ENCODE data around the gene BEST3.

Gene BEST3

GRCh38 chr12:69644511-69644910, 54.6 kb downstream of the BEST3 start:
- TF ChIP-seq CTCF (IDR thresholded peaks at IDR 0.05; ENCODE audit: low read depth, low read length) (no peak), MYC (IDR thresholded peaks at IDR 0.05; ENCODE audit: low read depth, low read length) (no peak), POLR2A (IDR thresholded peaks at IDR 0.05; ENCODE audit: extremely low read depth, insufficient read length) (no peak), MAX (IDR thresholded peaks at IDR 0.05; ENCODE audit: low read depth, low read length) (no peak)
- DNase-seq (ENCODE audit: low read depth) = no peak
- H3K4me3 ChIP-seq (ENCODE audit: low read depth, low read length) = no peak overlapping the region

GRCh38 chr12:69642531-69642930, 56.6 kb downstream of the BEST3 start:
- DNase-seq (ENCODE audit: low read depth) = no peak
- TF ChIP-seq CTCF (IDR thresholded peaks at IDR 0.05; ENCODE audit: low read depth, low read length) (no peak), POLR2A (IDR thresholded peaks at IDR 0.05; ENCODE audit: extremely low read depth, insufficient read length) (no peak), MYC (IDR thresholded peaks at IDR 0.05; ENCODE audit: low read depth, low read length) (no peak), MAX (IDR thresholded peaks at IDR 0.05; ENCODE audit: low read depth, low read length) (no peak)
- no peak overlapping the region for H3K4me3 ChIP-seq (ENCODE audit: low read depth, low read length)

GRCh38 chr12:69641546-69641945, 57.6 kb downstream of the BEST3 start:
- no peak for DNase-seq (ENCODE audit: low read depth)
- no peak overlapping the region for H3K4me3 ChIP-seq (ENCODE audit: low read depth, low read length)
- TF ChIP-seq POLR2A (IDR thresholded peaks at IDR 0.05; ENCODE audit: extremely low read depth, insufficient read length) = no peak
- no peak for TF ChIP-seq MYC (IDR thresholded peaks at IDR 0.05; ENCODE audit: low read depth, low read length)
- TF ChIP-seq CTCF (IDR thresholded peaks at IDR 0.05; ENCODE audit: low read depth, low read length) = no peak
- no peak for TF ChIP-seq MAX (IDR thresholded peaks at IDR 0.05; ENCODE audit: low read depth, low read length)

GRCh38 chr12:69639400-69640016, 59.6 kb downstream of the BEST3 start:
- no peak overlapping the region for H3K4me3 ChIP-seq (ENCODE audit: low read depth, low read length)
- TF ChIP-seq MAX (IDR thresholded peaks at IDR 0.05; ENCODE audit: low read depth, low read length) = peak; percentile 90
- no peak for TF ChIP-seq POLR2A (IDR thresholded peaks at IDR 0.05; ENCODE audit: extremely low read depth, insufficient read length)
- peak; percentile 98 for TF ChIP-seq CTCF (IDR thresholded peaks at IDR 0.05; ENCODE audit: low read depth, low read length)
- TF ChIP-seq MYC (IDR thresholded peaks at IDR 0.05; ENCODE audit: low read depth, low read length) = peak; percentile 85
- DNase-seq (ENCODE audit: low read depth) = peak; percentile 80

- TF ChIP-seq CTCF (IDR thresholded peaks at IDR 0.05; ENCODE audit: low read depth, low read length) (peak; percentile 39), MYC (IDR thresholded peaks at IDR 0.05; ENCODE audit: low read depth, low read length) (no peak)
- no peak overlapping the region for H3K4me3 ChIP-seq (ENCODE audit: low read depth, low read length)
- peak; percentile 27 for DNase-seq (ENCODE audit: low read depth)
These were observed 66.0 kb downstream of the BEST3 start for GRCh38 chr12:69633061-69633460.

- DNase-seq (ENCODE audit: low read depth) = peak; percentile 24
- H3K4me3 ChIP-seq (ENCODE audit: low read depth, low read length) = no peak overlapping the region
- TF ChIP-seq MYC (IDR thresholded peaks at IDR 0.05; ENCODE audit: low read depth, low read length) = no peak
- peak; percentile 66 for TF ChIP-seq CTCF (IDR thresholded peaks at IDR 0.05; ENCODE audit: low read depth, low read length)
These were observed 68.9 kb downstream of the BEST3 start for GRCh38 chr12:69630191-69630590.
